GM21717 (cell line): ENCODE measurements around the gene UGGT2.
"Not testable (repeated sequence)": the region's sequence is repeated elsewhere in the genome, so short reads cannot be mapped to it uniquely, and the experiment has no call there.

Experiments used
- ATAC-seq: cut with Tn5 transposase; IDR thresholded peaks from one replicate; pipeline ENCODE4 v1.9.1; 2021; ENCODE audit warnings: mild to moderate bottlenecking, moderate library complexity; ENCODE audit not compliant: unreplicated experiment

UGGT2 gene

GRCh38 chr13:95805921-95806320, 247.3 kb downstream of the UGGT2 start:
- no peak for ATAC-seq

DNA sequence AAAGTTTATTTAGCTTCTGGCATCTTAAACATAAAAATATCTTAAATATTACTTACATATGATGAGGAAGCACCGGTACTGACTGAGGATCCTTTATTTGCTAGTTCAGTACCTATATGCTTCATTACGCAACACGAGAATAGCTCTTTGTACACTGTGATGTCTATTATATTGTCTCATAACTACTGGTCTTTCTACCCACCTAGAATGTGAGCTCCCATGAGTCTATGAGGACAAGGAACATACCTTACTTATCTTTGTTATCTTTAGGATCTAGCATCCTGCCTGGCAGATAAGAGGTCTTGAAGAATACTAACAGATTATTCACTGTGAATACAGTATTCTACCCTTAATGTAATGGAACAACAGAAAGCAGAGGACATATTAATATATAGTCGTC, 251.4 kb downstream of the UGGT2 start:
- no peak for ATAC-seq

GRCh38 chr13:95800436-95800835, 252.8 kb downstream of the UGGT2 start:
- ATAC-seq: no peak

DNA sequence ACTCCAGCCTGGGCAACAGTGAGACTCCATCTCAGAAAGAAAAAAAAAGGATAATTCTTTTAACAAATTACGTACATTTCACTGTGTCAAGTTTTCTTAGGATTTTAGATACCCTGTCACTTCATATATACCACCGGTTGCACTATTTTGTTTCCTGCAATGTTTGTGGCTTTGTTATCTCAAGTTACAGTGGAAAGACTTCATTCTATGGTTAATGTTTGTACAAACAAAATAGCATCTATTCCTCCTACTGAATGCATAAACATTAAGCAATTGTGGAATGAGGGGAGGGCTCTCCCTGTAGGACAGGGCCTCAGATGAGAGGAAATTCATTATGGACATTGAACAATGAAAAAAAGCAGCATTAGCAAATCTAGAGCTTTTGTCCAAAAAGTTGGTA, 256.2 kb downstream of the UGGT2 start:
- no peak for ATAC-seq

DNA sequence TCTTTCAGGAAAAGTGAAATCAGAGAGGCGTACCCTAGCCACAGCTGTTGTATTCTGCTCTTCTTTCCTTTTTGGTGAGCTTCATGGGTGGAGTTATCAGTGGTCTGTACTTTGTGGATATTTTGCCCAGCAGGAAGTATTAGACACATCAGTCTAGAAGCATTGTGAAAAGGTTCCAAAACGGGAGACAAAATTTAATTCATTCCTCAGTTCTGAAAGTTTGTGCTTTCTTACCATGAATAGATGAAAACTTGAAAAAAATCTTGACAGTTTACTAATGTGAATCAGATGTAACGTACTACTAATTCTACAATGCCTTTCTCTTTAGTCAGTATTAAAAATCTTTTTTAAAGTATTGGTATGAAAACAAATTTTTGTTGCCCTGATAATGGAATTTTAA, 259.4 kb downstream of the UGGT2 start:
- no peak for ATAC-seq

DNA sequence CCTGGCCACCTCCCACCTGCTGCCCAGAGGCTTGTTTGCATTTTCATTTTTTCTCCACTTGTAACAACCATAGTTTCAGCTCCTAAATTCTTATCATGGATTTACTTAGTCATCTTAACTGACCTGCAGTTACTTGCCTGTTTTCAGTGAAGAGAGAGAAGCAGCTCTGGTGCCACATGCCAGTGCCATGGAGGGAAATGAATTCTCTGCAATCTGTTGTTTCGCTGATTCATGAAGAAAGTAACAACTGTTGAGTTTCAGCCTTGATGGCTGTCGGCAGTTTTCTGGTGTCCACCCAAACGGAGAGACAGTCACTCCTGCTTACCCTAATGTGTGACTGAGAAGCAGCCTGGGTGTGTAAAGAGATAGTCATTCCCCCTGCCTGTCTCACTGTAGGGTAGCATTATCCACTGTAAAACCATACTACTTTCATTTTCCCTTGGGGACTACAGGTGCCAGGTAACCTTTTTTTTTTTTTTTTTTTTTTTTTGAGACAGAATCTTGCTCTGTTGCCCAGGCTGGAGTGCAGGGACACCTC, 260.1 kb downstream of the UGGT2 start:
- ATAC-seq: no peak

DNA sequence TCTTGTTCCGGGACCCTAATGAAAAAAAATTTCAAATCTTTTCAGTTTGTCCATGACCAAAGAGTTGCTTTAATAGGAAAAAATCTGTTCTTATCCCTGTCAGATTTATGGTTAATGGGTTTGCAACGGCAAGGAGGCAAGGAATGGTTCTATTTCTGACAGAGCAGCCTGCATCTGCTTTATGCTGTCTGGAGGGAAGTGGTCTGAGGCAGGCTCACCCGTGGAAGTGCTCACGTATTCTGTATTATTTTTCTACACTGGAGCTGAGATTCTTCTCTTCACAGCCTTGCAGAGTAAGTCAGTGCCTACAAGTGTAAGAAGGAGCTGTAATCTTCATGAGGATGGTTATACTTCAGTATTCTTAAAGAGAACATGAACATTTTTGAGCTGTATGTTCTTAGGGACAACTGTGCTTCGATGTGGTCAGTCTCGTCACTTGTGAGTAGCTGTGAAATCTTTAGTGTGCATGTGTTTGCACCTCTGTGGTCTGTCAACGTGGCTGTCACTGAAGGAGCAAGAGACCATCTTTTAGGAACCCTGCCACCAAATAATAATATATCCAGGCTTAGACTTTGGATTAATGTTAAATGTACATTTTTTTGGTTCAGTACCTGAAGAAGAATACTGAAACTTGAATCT, 262.0 kb downstream of the UGGT2 start:
- ATAC-seq: no peak

DNA sequence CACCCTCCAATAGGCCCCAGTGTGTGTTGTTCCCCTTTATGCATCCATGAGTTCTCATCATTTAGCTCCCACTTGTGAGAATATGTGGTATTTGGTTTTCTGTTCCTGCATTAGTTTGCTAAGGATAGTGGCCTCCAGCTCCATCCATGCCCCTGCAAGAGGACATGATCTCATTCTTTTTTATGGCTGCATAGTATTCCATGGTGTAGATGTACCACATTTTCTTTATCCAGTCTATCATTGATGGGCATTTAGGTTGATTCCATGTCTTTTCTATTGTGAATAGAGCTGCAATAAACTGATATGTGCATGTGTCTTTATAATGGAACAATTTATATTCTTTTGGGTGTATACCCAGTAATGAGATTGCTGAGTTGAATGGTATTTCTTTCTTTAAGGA, 263.9 kb downstream of the UGGT2 start:
- not testable (repeated sequence) for ATAC-seq

- no peak for ATAC-seq
Measured at GRCh38 chr13:95788100-95788463, 265.1 kb downstream of the UGGT2 start.

- no peak for ATAC-seq
Measured at GRCh38 chr13:95787356-95788099, 265.7 kb downstream of the UGGT2 start.

GRCh38 chr13:95784900-95785290, 268.3 kb downstream of the UGGT2 start:
- ATAC-seq: no peak

DNA sequence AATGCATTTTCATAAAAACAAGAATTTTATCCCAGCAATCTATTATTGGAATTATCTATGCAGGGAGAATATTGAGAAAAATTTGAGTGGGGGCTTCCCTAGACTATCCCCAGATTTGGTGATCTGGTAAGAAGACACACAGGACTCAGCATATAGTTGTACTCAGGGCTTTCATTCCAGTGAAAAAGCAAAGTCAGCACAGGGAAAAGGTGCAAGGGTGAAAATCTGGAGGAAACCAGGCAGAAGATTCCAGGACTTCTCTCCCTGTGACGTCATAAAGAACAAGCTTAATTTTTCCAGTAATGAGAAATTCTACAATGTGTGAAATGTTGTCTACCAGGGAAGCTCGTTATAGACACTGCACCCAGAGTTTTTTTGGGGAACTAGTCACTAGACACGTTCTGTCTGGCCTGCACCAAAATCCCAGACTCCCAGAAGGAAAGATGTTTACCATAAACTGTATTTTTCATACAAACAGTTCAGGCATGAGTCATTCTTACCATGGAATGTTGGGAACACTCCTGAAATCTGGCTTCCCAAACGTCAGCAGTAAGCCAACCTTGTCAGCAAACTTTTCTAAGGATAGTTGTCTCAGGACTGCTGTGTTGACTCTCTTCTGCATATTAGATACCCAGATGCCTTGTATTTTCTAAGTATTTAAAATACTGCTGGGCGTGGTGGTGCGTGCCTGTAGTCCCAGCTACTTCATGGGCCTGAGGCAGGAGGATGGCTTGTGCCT, 268.9 kb downstream of the UGGT2 start:
- no peak for ATAC-seq

GRCh38 chr13:95783747-95784146, 269.5 kb downstream of the UGGT2 start:
- ATAC-seq: no peak

DNA sequence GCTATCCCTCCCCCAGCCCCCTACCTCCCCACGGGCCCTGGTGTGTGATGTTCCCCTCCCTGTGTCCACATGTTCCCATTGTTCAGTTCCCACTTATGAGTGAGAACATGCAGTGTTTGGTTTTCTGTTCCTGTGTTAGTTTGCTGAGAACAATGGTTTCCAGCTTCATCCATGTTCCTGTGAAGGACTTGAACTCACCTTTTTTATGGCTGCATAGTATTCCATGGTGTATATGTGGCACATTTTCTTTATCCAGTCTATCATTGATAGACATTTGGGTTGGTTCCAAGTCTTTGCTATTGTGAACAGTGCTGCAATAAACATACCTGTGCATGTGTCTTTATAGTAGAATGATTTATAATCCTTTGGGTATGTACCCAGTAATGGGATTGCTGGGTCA, 271.3 kb downstream of the UGGT2 start:
- ATAC-seq: not testable (repeated sequence)

- no peak for ATAC-seq
Measured at GRCh38 chr13:95781016-95781415, 272.2 kb downstream of the UGGT2 start.

DNA sequence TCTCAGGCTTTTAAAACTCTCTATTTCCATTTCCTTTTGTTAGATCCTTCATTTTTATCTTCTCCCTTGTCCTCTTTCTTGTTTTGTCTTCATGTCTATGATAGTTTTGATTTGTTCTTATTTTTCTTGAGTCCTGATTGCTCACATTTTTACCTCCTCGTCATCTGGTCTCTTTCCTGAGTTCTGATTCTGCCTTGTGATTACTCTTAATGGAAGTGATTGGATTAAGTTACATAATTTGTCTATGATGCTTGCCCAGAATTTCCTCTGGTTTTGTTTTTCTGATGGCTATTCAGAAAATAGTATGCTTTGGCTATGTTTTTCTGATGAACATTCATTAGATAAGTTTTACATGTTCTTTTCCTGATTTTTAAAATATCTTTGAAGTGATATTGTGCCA, 273.7 kb downstream of the UGGT2 start:
- no peak for ATAC-seq

GRCh38 chr13:95771905-95772304, 281.3 kb downstream of the UGGT2 start:
- ATAC-seq: no peak

DNA sequence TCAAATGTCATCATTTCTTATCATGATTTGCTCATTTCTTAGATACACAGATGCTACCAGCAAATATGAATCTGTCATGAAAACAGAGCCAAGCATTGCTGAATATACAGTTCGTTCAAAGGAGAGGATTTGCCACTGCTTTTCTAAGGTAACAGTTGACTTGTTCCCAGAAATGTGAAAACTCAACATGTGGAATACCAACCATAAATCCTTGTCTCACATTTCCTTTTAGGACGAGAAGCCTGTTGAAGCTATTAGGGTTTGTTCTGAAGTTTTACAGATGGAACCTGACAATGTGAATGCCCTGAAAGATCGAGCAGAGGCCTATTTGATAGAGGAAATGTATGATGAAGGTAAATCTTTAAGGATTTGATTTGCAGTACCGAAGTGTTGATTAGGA, 289.6 kb downstream of the UGGT2 start:
- ATAC-seq: no peak

DNA sequence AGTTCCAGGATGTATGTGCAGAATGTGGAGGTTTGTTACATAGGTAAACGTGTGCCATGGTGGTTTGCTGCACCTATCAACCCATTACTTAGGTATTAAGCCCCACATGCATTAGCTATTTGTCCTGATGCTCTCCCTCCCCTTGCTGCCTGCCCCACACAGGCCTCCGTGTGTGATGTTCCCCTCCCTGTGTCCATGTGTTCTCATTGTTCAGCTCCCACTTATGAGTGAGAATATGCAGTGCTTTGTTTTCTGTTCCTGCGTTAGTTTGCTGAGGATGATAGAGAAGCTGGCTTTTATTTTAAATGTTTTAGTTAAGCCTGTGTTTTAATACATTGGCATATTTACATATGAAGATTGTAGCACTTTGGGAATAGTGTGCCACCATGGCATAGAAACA, 290.6 kb downstream of the UGGT2 start:
- ATAC-seq: not testable (repeated sequence)

DNA sequence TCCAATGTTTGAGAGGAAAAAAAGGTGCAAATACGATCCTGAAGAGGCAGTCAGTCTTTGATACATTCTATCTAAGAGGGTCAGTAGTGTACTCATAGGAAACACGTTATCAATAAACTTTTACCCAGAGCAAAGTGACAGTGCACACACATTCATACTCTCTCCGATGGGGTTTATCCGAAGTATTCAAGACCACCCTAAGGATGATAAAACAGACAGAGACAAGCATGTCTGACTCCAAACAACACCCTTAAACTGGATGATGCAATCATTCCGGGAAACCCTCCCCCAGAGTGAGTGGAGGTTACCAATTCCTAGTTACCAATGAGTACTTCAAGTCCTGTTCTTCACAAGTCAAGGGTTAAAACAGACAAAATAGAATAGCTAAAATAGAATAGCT, 297.1 kb downstream of the UGGT2 start:
- no peak for ATAC-seq

DNA sequence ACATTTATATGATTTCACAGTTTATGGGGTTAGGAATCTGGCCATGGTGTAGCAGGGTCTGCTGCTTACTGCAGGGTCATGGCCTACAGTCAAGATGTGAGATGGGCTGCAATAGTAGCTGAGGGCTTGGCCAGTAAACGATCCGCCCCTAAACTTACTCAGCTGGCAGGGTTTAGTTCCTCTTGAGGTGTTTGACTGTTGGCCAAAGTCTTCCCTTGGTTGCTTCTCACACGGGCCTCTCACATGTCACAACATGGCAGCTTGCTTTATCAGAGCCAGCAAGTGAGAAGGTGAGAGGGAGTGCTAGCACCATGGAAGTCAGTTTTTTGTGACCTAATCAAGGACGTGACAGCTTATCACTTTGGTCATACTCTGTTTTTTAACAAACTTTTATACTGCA, 299.1 kb downstream of the UGGT2 start:
- no peak for ATAC-seq

DNA sequence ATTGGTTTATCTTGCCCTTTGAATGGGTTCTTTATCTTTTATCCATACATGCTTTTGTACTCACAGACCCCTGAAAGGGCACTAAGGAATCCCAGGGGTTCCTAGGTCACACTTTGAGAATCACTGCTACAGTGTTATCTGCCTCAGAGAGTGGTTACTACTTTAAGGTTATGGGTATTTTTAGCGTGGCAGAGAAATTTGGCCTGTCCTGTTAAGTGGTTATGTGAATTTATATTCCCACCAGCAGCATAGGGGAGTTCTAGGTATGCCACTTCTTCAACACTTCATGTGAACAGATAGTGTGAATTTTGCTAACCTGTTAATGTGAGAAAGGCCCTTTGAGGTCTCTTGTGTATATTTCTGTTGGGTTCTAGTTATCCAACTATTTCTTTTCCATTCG, 300.5 kb downstream of the UGGT2 start:
- no peak for ATAC-seq
